Transverse colon (tissue), 3 donors: Measurements from ENCODE around the gene AHI1.

Source experiments
- POLR2A ChIP-seq: fragments of 450-650 bp; IDR thresholded peaks from one replicate; pipeline ENCODE4 v1.6.1; 2016; ENCODE audit warnings: antibody characterized with exemption, mild to moderate bottlenecking, moderate library complexity
- TF ChIP-seq, protein P1 (sequence below), 5 experiments: fragments of 200-600 bp in 3 of 5; fragments of 450-650 bp in 2 of 5; sonication (generic) in 3 of 5; IDR thresholded peaks; 1 replicate in 2 of 5; 2 replicates in 3 of 5; pipeline ENCODE4 v1.5.1; 2016 to 2017; ENCODE audit warnings: antibody characterized with exemption in 5 of 5, inconsistent platforms in 3 of 5, mild to moderate bottlenecking in 2 of 5, moderate library complexity in 1 of 5

GRCh38 chr6:135283926-135284325, 213.6 kb downstream of the AHI1 start:
- no peak for TF ChIP-seq POLR2A
- TF ChIP-seq, protein P1, sequence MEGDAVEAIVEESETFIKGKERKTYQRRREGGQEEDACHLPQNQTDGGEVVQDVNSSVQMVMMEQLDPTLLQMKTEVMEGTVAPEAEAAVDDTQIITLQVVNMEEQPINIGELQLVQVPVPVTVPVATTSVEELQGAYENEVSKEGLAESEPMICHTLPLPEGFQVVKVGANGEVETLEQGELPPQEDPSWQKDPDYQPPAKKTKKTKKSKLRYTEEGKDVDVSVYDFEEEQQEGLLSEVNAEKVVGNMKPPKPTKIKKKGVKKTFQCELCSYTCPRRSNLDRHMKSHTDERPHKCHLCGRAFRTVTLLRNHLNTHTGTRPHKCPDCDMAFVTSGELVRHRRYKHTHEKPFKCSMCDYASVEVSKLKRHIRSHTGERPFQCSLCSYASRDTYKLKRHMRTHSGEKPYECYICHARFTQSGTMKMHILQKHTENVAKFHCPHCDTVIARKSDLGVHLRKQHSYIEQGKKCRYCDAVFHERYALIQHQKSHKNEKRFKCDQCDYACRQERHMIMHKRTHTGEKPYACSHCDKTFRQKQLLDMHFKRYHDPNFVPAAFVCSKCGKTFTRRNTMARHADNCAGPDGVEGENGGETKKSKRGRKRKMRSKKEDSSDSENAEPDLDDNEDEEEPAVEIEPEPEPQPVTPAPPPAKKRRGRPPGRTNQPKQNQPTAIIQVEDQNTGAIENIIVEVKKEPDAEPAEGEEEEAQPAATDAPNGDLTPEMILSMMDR (IDR thresholded peaks at IDR 0.05) = no peak
